Panc1 (cell line): ENCODE measurements around the gene CD22.

ENCODE experiments used
- CTCF ChIP-seq: fragments of 450-650 bp; IDR thresholded peaks from 2 replicates; pipeline ENCODE4 v1.5.1; 2017; ENCODE audit warnings: mild to moderate bottlenecking
- POLR2AphosphoS5 ChIP-seq: IDR thresholded peaks from 2 replicates; pipeline ENCODE4 v1.6.1; 2012; ENCODE audit warnings: mild to moderate bottlenecking, low read depth, low read length, moderate library complexity
- SIN3A ChIP-seq: IDR thresholded peaks from 2 replicates; pipeline ENCODE4 v1.6.1; 2012; ENCODE audit warnings: low read depth, mild to moderate bottlenecking, low read length, moderate library complexity, borderline replicate concordance; ENCODE audit not compliant: insufficient read depth
- TCF7L2 ChIP-seq: IDR thresholded peaks from 2 replicates; pipeline ENCODE4 v1.6.1; 2011; ENCODE audit warnings: mild to moderate bottlenecking, low read depth, low read length, inconsistent platforms

GRCh38 chr19:35369522-35369921 is 40.5 kb downstream of the CD22 start:
- no peak for TF ChIP-seq CTCF
- TF ChIP-seq POLR2AphosphoS5, result no peak
- no peak for TF ChIP-seq SIN3A
- no peak for TF ChIP-seq TCF7L2
